K562 (cell line): ENCODE results near the gene PIK3R6.

Experiments used
- AFF4 ChIP-seq: sonication (generic); formaldehyde crosslinking; IDR thresholded peaks from 2 replicates; pipeline ENCODE4 v1.8.0; 2023; ENCODE audit warnings: mild to moderate bottlenecking, missing genetic modification reagents
- CBX3 ChIP-seq, 2 experiments: IDR thresholded peaks; 1 replicate in 1 of 2; 2 replicates in 1 of 2; pipeline ENCODE4 v1.6.1; 2012; ENCODE audit warnings: inconsistent platforms in 2 of 2, low read length in 2 of 2, borderline replicate concordance in 1 of 2, control low read depth in 1 of 2
- KLF10 ChIP-seq: fragments of 250-450 bp; sonication (Bioruptor Pico); IDR thresholded peaks from 2 replicates; pipeline ENCODE4 v1.6.1; 2021; ENCODE audit warnings: matching md5 sums
- NR3C1 ChIP-seq: sonication (generic); formaldehyde crosslinking; IDR thresholded peaks from 2 replicates; pipeline ENCODE4 v1.8.1; 2022; ENCODE audit warnings: missing genetic modification reagents
- RCOR1 ChIP-seq, 2 experiments: IDR thresholded peaks; 2 replicates each; pipeline ENCODE4 v1.6.1; 2012; ENCODE audit warnings: low read depth in 2 of 2, low read length in 2 of 2, borderline replicate concordance in 1 of 2, improper control_type of control experiment in 1 of 2
- TCF7 ChIP-seq: sonication (generic); IDR thresholded peaks from 2 replicates; pipeline ENCODE4 v1.6.1; 2016; ENCODE audit warnings: antibody characterized with exemption, borderline replicate concordance
- YY1 ChIP-seq, 3 experiments: IDR thresholded peaks; 2 replicates each; pipeline ENCODE4 v1.6.1; 2011; ENCODE audit warnings: low read length in 2 of 3, mild to moderate bottlenecking in 2 of 3, moderate library complexity in 2 of 3, borderline replicate concordance in 1 of 3, control low read depth in 1 of 3, low read depth in 1 of 3; ENCODE audit not compliant: insufficient read depth in 3 of 3, insufficient replicate concordance in 2 of 3, control insufficient read depth in 1 of 3, insufficient read length in 1 of 3; ENCODE audit errors: extremely low read depth in 1 of 3

- TF ChIP-seq KLF10 (CRISPR knock-in tag) (no peak), AFF4 (CRISPR knock-in tag) (no peak), TCF7 (no peak), YY1 (IDR thresholded peaks at IDR 0.05; ENCODE audit: borderline replicate concordance in 1 of 3, control insufficient read depth in 1 of 3, extremely low read depth in 1 of 3, insufficient read depth in 3 of 3, insufficient read length in 1 of 3, insufficient replicate concordance in 2 of 3, low read depth in 1 of 3, low read length in 2 of 3) (no peak), CBX3 (IDR thresholded peaks at IDR 0.05; ENCODE audit: borderline replicate concordance in 1 of 2, low read length in 2 of 2) (no peak), NR3C1 (no peak), RCOR1 (IDR thresholded peaks at IDR 0.05; ENCODE audit: borderline replicate concordance in 1 of 2, low read depth in 2 of 2, low read length in 2 of 2) (no peak)
Measured at GRCh38 chr17:8912084-8912981, 44.9 kb upstream of the PIK3R6 start.
